ENCODE measurements around the gene GPR171. TPM values are rescaled to one million over a fixed set of nuclear protein-coding genes. Genes with fewer than 3 reads are reported as not detected.

Gene GPR171
- total and polyA plus RNA-seq, 2 donors (not counting 3 experiments of a cell fraction or from before 2014, with no cell fraction given) = not detected

DNA sequence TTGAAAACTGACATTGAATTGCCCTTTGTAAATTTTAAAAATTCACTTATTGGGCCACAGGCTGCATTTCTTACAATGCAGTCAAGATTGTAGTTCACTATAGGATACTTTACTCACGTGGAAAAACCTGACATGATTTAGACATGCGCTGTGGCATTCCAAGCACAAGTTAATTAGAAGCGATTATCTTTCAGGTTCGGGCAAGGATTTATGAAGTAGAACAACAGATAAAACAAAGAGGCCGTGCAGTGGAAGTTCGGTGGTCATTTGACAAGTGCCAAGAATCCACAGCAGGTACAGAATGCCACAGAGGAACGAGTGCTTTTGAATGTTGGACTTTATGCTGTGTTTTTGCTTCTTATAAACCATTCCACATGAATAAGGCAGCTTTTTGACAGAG lies 37.8 kb downstream of the GPR171 start:
- Histone ChIP-seq H3K4me3 (replicated peaks in 1 of 3; ENCODE audit: insufficient read depth in 1 of 3, low read depth in 1 of 3, low read length in 3 of 3) (no peak overlapping the region), H3K36me3 (ENCODE audit: control insufficient read depth in 2 of 2, extremely low read depth in 1 of 2, insufficient read depth in 2 of 2, low read length in 2 of 2) (no peaks in the 10 kb centered on the region), H3K79me2 (ENCODE audit: control insufficient read depth, insufficient read depth, low read length) (no peaks in the 10 kb centered on the region), H3K4me2 (ENCODE audit: insufficient read depth, low read length) (no peak overlapping the region), H3K27me3 (ENCODE audit: control insufficient read depth in 2 of 2, insufficient read depth in 2 of 2, low read length in 2 of 2) (peaks cover 3% of the 10 kb centered on the region in 2 experiments), H3K4me1 (ENCODE audit: control insufficient read depth, extremely low read depth, insufficient read depth, low read length) (no peaks in the 10 kb centered on the region), H4K20me1 (replicated peaks; ENCODE audit: control insufficient read depth, extremely low read depth, insufficient read depth, low read length) (no peaks in the 10 kb centered on the region), H3K9me3 (replicated peaks; ENCODE audit: control insufficient read depth, insufficient read depth, low read length) (no peaks in the 10 kb centered on the region), H3K9me1 (replicated peaks; ENCODE audit: control insufficient read depth, extremely low read depth, insufficient read depth, low read length) (no peaks in the 10 kb centered on the region), H3K27ac (ENCODE audit: insufficient read depth, low read depth, low read length) (no peak overlapping the region), H3K9ac (replicated peaks; ENCODE audit: extremely low read depth, insufficient read depth, low read length) (no peak overlapping the region), H2AFZ (ENCODE audit: low read depth, low read length) (no peak overlapping the region)
- CTCF ChIA-PET = no interaction called here
- dilution Hi-C loops (cut with MboI; ENCODE audit: extremely low pct_ligation_motif_present, low sequenced_read_pairs) (no loop called here), intact Hi-C loops (cut with micrococcal nuclease) (loop anchor here (5.0 kb wide), 2 partner anchors 162 to 677 kb away; partner anchors contain the start of gene P2RY13)
- DNase-seq (ENCODE audit: low read depth, low spot score) = no peak
- POLR2A ChIA-PET = no interaction called here
- FAIRE-seq = no peak
- no peak for TF ChIP-seq CTCF (IDR thresholded peaks at IDR 0.05; ENCODE audit: extremely low read depth in 1 of 2, insufficient read depth in 1 of 2, low read depth in 1 of 2, low read length in 2 of 2)
- TF ChIP-seq FOS (IDR thresholded peaks at IDR 0.05; ENCODE audit: borderline replicate concordance, insufficient read depth, low read length) = no peak
- no peak for TF ChIP-seq MYC (IDR thresholded peaks at IDR 0.05; ENCODE audit: low read depth, low read length)
- no peak for TF ChIP-seq EZH2 (IDR thresholded peaks at IDR 0.05; ENCODE audit: borderline replicate concordance, low read depth, low read length, severe bottlenecking)
- TF ChIP-seq JUN (IDR thresholded peaks at IDR 0.05; ENCODE audit: borderline replicate concordance, insufficient read depth, insufficient read length, low read depth) = no peak
- no peak for TF ChIP-seq GATA2 (IDR thresholded peaks at IDR 0.05; ENCODE audit: insufficient read depth, insufficient read length, low read depth, low read length)
- no peak for TF ChIP-seq MAX (IDR thresholded peaks at IDR 0.05; ENCODE audit: insufficient read depth, insufficient read length)
- no peak for TF ChIP-seq POLR2A (IDR thresholded peaks at IDR 0.05; ENCODE audit: low read depth, low read length)
- TF ChIP-seq POLR2AphosphoS5 (IDR thresholded peaks at IDR 0.05; ENCODE audit: insufficient read depth, low read depth, low read length) = no peak
- BruUV-seq (replicated peaks) = no TSS peak
